HG02571 (cell line): ENCODE data around the gene ADGRD1.

Experiments used
- ATAC-seq: cut with Tn5 transposase; IDR thresholded peaks from one replicate; pipeline ENCODE4 v1.9.1; 2021; ENCODE audit warnings: mild to moderate bottlenecking, moderate library complexity; ENCODE audit not compliant: unreplicated experiment

ADGRD1 gene

DNA sequence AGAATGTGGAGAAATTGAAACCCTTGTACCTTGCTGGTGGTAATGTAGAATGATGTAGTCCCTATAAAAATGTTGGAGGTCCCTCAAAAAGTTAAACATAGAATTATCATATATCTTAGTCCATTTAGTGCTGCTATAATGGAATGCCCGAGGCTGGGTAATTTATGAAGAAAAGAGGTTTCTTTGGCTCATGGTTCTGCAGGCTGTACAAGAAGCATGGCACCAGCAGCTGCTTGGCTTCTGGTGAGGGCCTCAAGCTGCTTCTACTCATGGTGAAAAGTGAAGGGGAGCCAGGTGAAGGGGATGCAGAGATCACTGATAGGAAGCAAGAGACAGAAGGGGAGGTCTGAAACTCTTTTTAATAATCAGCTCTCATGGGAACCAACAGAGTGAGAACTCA is 233.9 kb downstream of the ADGRD1 start:
- ATAC-seq = no peak

DNA sequence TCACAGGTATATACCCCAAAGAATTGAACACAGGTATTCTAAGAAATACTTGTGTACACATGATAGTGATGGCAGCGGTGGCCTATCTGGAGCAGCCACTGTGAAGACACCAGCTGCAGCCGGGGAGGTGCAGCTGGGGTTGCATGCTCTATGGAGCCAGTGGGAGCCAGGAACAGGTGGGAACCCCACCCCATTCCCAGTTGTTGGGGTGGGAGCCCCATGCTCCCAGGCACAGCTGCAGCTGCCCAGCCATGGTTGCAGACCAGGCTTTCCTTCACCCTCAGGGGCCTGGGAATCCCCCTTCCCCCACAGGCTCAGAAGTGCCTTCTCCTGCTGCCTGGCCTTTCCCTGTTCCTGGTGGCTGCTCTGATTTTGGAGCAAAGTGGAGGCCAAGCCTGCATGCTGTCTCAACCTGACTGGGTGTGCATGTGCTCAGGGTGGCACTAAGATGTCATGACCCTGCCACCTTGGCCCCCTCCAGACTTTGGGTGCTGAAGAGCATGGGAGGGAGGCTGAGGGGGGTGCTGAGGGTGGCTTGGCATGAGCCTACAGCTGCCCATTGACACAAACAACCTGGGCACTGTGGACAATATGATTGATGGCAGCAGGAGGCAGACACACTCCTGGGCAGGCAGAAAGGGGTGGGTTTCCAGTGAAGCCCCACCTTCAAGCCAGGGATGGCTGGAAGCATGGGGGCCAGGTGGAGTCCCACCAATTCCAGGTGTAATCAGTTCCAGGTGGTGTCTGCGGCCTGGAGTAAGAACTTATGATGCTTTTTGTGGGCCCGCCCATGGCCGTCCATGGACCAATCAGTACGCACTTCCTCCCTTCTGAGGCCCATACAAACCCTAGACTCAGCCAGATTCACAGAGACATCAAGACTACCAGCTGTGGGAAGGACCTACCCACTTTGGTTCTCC is 234.7 kb downstream of the ADGRD1 start:
- ATAC-seq = no peak

DNA sequence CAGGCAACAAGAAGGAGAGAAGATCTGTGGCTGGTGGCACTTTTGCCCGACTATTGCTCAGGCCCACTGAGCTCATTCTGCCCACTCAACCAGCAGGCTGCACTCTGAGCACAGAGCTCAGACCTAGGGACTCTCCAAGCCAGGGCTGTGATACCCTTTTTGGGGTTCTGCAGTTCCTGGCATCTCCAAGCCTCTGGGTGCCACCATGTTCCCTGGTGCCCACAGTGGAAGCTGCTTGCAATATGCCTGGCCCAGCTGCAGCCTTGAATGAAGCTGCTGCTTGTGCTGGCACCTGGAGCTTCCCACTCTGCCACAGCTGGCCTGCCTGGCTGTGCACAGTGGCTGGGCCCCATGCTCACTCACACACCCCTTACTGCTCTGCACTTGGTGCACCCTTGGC is 236.1 kb downstream of the ADGRD1 start:
- no peak for ATAC-seq

DNA sequence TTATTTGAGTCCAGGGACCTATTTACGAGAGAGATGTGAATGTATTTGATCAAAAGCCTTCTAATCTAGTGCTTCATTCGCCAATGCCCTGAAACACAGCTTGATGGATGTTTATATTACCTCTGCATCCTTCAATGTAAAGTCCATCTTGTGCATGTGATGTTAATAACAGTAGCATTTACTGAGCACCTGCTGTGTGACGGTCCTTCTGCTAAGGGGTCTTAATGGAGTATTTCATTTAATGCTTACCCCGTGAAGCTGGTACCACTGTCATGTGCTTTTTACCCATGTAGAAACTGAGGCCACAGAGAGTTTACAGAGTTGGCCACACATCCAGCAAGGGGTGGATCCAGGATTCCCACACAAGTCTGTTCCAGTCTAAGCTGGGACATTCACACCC is 237.3 kb downstream of the ADGRD1 start:
- ATAC-seq = no peak
